ENCODE data around the gene BMI1.
A peak's percentile ranks its signal among the peaks of the same experiment; 100 is the strongest.
"Not testable (repeated sequence)": the region's sequence is repeated elsewhere in the genome, so short reads cannot be mapped to it uniquely, and the experiment has no call there.

The BMI1 gene

DNA sequence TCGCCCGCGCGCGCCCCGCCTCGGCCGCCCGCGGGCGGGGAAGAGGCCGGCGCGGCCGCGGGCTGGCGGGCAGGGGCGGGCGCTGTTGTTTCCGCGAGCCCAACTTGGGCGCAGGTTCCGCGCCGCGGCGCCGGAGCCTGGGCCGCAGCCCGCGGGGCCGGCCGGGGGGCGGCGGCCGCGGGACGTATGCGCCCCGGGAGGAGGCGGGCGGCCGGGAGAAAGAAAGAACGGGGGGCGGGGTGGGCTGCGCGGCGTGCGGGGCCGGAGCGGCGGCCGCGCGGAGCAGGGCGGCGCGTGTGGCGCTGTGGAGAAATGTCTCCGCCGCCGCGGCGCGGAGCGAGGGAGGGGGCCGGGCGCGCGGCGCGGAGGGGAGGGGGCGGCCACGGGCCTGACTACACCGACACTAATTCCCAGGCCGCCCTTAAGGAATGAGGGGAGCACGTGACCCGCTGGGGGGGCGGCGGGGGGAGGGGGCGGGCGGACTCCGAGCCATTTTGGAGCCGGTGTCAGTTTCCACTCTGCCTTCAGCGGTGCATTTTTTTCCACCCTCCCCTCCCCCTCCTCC lies at the start of gene BMI1:
BMI1 (plus strand) TSS at position 509 of the 565 bp plus-strand sequence. CDS start 5,351 bp downstream, outside the sequence.
- DNase-seq, result peak; percentile 42

DNA sequence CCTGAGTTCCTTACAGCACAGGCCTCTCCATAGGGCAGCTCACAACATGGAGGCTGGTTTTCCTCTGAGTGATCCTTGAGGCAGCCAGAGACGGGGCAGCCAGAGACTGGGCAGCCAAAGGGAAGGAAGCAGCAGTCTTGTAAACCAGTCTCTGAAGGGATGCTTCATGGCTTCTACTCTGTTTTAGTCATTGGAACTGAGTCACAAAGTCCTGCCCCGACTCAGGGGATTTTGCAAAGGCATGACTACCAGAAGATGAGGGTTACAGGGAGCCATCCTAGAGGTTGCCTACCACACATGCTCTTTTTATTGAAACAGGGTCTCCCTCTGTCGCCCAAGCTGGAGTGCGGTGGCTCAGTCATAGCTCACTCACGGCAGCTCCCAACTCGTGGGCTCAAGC lies 49.1 kb upstream of the BMI1 start:
- DNase-seq, result no peak

DNA sequence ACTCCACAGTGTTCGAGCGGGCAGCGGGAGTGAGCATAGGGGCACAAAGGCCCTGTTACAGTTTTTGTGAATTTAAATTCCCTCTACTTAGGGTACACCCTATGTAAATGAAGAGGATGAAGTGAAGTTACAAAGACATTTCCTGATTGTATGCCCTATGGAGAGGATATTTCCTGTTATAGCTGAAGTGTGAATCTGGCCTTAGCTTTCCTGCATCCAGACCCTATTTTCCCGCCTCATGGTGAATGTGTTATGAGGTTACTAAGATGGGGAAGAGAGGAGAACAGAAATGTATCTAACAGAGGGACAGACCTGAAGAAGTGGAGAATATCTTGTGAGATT lies 42.5 kb upstream of the BMI1 start:
- no peak for DNase-seq

DNA sequence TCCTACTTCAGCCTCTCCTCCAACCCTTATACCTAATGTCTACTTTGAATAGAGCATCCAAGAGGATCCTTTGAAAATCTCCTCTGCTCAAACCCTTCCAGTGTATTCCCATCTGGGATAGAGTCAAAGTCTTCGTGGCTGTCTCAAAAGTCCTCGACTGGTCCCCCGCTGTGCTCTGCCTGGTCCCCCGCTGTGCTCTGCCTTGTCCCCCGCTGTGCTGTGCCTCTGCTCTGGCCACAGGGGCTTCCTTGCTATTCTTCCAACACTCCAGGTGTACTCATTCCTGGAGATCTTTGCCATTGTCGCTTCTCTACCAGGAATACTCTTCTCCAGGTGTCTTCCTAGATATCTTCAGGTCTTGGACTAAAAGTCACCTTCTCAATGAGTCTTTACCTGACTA lies 40.8 kb upstream of the BMI1 start:
- DNase-seq, result no peak

DNA sequence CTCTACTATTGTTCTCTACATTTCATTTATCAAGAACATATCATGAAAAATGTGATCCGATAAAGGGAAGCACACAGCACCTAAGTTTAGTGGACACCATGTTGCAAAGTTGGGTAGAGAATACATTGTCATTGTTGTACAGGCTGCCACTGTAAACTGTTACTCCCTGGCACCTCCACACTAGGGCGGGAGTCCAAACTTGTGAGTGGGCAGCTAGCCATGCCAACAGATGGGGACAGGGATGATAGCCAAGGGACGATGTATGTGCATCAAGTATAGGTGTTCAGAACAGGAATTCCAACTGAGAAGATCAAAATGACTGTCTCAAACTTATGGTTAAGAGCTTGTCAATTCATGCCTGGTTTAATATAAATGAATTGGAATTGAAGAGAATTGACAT lies 35.8 kb upstream of the BMI1 start:
- no peak for DNase-seq

DNA sequence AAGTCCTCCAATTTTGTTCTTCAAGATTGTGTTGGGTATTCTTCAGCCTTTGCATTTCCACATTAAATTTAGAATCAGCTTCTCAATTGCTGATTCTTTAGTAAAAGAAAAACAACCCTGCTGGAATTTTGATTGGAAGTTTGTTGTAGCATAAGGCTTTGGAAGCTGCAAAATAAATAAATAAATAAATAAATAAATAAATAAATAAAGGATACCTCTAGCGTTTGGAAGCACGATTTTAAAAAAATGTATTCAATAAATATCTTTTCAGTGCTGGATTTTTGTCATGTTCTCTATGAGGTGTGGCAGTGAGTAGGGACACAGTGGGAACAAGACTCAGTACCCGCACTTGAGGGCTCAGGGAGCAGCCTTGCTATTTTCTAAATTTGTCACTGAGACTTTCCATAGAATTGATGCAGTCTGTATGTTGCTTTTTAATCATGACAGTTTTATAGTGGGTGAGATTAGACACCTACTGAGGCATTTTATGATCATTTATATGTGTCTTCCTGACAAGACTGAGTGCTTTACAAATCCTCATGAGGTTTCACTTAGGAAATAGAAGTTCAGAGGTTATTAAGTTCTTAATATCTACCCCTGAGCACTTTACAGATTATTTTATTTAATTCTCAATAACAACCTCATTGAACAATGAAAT lies 27.0 kb upstream of the BMI1 start:
- no peak for DNase-seq

DNA sequence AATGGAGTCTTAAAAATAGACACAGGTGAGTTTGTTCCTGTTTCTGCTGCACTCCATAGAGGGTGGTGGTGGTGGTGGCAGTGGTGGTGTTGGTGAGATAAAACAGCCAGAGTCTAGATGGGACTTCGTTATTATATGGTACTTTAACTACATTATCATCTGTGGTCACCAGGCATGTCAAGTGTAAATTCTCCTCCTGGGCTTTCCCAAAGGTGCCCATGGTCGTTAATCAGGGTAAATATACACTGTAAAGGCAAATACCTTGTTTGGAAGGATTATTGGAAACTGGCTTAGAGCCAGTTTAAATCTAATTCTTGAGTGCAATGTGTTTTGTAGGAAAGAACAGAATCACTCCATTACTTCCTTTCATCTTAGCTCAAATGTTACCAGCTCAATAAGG lies 26.2 kb upstream of the BMI1 start:
- DNase-seq, result no peak

DNA sequence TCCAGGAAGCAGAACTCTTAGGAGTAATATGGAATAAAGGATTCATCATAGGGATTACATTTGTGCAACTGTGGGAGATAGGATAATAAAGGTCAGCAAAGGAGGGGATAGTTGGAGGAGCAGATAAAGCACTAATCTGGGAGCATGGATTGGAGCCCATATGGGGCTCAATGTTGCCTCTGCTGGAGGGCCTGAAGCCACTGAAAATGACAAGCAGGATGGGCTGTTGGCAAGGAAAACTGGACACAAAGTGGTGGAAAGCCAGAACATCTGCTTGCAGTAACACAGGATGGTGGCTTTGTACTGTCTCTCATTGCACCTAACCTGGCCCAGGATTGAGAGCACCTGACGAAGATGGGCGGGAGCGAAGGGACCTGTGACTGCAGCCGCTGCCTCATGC lies 19.7 kb upstream of the BMI1 start:
- DNase-seq, result no peak

DNA sequence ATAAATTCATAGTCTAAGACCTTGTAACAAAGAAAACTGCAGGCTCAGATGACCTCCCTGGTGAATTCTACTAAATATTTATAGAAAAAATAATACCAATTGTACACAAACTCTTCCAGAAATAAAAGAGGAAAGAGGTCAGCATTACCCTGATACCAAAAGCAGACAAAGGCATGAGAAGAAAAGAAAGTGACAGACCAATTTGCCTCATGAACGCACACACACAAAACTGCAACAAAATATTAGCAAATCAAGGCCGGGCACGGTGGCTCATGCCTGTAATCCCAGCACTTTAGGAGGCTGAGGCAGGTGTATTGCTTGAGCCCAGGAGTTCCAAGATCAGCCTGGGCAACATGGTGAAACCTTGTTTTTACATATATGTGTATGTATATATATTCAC lies 17.4 kb upstream of the BMI1 start:
- no peak for DNase-seq

DNA sequence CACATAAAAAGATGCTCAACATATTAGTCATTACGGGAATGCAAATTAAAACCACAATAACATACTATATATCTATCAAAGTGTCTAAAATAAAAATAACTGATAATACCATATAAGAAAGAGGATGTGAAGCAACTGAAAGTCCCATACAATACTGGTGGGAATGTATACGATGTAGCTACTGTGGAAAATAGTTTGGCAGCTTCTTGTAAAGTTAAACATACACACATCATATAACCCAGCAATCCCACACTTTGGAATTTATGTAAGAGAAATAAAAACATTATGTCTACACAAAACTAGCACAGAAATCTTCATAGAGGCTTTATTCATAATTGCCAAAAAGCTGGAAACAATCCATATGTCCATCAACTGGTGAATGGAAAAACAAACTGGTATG lies 15.2 kb upstream of the BMI1 start:
- no peak for DNase-seq

DNA sequence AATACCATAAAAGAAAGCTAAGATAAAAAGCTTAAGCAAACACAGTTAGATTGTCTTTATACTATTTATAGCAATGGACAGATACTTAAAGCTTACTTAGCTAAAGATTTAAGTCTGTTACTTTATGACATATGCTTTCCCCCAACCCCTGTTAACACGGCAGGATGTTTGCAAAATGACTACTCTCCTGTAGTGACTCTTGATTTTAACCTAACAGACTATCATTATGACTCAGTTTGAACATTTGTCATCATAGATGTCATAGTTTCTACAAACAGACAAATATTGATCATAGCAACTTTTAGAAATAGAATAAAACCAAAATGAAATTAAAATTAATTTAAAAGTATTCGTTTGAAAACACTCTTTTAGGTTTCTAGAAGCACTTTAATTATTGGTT lies 12.5 kb upstream of the BMI1 start:
- no peak for DNase-seq

DNA sequence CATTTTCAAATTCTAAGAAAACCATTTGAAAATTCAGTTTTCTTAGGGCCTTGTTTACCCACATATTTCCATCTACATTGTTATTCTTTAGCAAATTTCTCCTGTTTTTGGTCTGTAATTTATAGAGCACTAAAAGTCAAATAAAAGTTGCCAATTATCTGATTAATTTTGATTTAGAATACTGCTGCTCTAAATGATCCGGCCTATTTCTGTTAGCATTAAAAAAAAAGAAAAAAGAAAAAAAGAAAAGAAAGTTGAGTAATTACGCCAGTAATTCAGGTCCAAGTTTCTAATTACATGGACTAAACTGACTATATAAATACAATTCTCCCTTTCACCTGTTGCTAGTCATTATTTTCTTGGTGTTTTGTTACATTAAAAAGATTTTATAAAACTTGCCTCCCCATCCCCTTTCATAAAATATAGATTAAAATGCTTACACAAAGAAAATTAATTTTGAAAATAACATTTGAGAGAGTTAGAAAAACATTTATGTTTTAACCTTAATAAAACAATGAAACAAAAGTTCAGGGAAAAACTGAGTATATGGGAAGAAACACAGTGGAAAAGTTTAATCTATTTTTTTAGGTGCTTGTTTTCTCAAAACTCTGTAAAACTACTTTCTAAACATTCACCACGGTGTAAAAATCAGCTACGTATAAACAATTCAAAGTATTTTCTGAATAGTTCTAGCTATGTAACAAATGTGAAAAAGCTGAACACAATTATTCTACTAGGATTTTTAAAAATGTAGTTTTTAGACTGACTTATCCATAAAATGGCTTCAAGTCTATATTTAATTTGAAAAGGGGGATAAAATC lies 11.5 kb upstream of the BMI1 start:
- no peak for DNase-seq

DNA sequence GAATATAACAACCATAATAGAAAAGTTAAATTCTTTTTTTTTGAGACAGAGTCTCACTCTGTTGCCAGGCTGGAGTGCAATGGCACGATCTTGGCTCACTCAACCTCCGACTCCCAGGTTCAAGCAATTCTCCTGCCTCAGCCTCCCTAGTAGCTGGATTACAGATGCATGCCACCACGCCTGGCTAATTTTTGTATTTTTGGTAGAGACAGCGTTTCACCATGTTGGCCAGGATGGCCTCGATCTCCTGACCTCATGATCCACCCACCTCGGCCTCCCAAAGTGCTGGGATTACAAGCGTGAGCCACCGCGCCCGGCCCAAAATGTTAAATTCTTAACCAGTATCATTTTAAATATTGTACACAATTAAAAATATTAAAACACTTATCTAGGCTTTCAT lies 10.9 kb upstream of the BMI1 start:
- not testable (repeated sequence) for DNase-seq

DNA sequence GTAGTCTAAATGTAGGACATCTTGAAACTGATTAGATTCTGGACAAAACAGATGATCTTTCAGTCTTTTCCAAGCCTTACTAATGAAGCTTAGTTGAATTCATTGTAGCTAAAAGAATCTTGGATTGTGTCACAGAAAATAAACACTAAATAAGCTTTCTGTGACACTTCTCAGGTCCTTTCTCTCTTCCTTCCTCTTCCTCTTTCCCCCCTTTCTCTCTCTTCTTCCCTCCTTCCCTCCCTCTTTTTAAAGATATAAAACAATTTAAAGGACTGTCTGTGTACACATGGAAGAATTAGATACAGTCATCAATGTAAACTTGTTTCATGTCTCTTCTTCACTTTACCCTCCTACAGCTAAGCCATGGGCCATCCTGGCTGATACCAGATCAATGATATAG lies 10.0 kb upstream of the BMI1 start:
- DNase-seq, result no peak

DNA sequence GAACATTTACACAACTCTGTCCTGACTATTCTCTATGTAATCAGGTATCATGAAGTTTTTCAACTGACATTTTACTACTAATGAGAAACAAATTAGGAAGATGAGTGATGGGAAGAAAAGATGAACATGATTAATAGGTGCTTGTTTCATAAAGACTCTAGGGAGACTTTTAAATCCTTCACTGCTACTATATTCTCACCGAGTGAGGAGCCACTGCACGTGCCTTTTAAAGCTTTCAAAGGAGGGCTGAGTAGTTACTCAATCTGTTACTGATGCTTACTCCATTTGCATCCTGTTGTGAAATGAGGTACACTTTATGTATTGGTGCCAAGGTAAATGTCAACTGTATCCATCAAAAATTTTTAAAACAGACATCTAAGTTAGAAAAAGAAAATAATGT lies 6.0 kb upstream of the BMI1 start:
- no peak for DNase-seq

DNA sequence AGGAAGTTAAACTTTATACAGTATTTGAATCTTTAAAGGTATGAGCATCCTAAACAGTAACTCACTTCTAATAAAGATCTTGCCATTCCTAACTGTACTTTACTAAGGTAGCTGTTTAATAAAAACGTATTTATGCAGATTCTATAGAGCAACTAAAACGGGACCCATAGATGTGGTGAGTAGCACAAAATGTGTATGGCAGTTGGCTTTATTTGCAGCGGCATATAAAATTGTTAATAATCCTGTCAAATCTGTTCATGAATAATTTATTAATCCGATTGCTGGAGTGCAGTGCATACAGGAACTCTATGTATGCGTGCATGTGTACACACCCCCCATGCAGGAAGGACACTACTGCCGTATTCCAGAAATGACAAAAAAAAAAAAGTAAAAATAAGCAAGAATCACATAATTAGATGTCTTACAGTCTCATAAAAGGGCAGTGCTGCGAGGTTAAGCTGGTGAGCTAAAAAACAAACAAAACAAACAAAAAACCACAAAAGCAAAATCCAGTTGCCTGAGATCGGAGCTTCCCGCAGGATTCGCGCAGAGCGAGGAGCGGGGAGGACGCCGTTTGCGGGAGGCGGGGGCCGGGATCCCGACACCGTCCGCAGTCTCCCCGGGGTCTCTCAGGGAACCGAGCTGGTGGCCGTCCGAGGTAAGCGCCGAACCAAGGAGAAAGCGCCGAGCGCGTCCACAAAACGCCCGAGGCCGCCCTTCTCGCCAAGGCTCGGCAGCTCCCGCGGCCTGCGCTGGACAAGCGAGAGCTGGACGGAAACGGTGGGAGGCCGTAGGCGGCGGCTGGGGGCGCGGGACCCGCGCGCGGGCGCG lies 5.2 kb upstream of the BMI1 start:
- no peak for DNase-seq

DNA sequence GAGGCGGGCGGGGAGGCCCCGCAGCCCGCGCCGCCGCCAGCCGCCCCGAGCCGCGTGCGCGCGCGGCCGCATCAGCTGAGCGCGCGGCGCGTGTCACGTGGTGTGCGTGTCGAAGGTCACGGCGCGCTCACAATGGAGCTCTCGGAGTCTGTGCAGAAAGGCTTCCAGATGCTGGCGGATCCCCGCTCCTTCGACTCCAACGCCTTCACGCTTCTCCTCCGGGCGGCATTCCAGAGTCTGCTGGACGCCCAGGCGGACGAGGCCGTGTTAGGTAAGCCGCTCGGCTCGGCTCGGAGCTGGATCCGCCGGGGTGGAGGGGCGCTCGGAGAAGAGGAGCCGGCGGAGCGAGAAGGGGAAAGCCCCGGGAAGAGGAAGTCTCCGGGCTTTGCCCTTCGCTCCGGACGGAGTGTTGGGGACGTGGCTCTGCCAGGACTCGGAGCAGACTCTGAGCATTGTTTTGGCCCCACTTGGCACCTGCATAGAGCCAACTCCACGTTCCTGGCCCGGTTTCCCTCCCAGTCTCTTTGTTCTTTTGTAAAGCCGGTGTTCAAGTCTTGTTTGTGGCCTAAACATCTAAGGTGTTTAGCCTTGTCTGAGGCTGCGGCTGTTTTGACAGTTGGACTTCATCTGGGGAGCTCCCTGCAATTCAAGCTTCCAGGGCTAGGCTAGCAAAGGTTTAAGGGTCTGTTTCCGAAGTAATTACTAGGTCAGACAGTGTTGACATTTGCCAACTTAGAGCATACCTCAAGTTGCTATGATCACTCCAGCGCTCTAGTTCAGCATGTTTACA lies 4.4 kb upstream of the BMI1 start, which contains the start of gene COMMD3:
COMMD3 (plus strand) TSS at position 103 of the 790 bp plus-strand sequence; CDS start at position 133, 30 bp downstream.
- DNase-seq, result no peak

DNA sequence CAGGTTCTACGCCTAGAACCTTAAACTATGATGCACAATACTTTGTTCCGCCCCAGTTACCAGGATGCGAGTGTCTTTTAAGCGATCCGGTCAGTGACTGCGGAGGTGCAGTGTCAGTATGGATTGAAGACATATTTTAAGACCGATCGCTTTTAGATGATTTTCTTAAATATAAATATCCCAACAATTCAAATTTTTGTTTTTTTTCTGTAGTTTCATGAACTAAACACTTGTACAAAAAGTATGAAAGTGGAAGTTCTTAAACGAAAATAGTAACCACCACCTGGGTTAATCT lies 3.9 kb upstream of the BMI1 start:
- no peak for DNase-seq

DNA sequence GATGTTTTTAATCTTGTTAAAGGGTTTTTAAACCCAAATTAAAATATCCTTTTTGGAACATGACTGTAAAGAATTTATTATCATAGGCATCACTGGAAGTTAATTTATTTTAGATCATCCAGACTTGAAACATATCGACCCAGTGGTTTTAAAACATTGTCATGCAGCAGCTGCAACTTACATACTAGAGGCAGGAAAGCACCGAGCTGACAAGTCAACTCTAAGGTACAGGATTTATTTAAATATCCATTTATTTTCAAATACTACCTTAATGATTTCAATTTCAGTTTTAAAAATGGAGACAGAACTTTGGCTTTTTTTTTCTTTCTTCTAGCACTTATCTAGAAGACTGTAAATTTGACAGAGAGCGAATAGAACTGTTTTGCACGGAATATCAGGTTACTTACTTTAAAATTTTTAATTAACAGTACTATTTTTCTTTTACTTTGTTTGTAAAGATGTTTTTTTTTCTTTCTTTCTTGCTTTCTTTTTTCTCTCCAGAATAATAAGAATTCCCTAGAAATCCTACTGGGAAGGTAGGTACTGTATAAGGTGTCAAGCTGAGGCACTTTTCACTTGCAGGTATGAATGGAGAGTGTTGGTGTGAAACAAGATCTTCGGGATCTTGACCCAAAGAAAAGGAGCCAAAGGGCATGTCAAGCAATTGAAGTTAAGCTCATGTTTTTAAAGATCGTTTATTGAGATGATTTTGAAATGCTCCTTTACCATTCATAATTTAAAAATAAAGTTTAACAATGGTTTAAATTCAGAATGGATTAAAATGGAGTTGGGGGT lies 2.9 kb upstream of the BMI1 start:
- DNase-seq, result no peak

DNA sequence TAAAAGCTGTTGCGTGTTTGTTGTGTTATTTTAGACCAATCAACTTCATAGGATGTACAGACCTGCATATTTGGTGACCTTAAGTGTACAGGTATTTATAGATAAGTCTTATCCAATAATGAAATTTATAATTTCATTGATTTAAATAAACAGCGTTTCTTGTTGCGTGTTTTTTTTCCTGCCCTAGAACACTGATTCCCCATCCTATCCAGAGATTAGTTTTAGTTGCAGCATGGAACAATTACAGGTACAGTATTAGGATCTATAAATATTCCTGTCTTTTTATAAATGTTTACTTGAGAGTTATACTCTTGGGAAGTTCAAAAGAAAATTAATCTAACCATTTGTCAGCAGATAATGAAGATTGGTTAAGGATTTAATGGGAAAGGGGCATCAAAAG lies 2.1 kb upstream of the BMI1 start:
- DNase-seq, result no peak

DNA sequence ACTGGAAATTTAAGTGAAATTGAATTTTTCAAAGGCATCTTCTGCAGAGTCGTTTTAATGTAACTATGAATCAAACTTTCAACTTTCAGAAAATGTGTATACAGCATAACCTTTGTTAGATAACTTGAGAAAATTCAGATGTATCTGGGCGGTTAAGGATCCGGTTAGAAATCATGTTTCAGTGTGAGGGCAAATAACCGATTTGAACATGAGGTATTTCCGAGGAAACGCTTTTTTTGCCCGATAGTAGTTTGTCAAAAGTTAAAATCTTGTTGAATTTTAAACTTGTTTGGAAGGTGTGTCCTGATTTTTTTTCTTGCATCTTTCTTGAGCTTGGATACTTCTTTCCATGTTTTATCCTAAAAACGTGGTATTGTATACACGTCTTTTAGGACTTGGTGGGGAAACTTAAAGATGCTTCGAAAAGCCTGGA lies 1.3 kb upstream of the BMI1 start:
- DNase-seq, result no peak

DNA sequence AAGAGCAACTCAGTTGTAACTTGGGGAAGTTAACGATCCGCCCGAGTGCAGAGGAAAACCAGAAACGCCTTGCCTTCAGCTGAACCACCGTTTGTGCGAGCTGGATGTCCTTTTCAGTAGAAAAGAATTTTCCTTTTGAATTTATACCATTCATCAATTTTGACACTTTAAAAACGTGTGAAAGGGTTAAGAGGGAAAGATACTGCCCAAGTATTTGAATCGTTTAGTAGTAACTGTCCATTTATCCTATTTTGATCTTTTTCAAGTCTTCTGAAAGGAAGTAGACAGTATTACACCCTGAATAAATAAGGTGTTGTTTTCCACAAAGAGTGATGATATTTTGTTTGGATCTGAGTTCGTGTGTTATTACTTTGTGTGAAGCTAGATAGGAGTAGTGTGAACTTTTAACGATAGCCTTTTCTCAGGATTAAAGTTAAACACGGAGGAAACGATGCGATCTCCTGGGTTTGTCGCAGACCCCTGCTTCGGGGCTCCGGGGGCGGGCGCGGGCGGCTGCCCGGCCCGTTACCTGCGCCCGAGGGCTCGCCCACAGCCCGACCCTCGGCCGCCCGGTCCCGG lies 830 bp upstream of the BMI1 start:
- no peak for DNase-seq
